Measurements from ENCODE around the gene COX10. TPM values are rescaled to one million over a fixed set of nuclear protein-coding genes. Genes with fewer than 3 reads are reported as not detected.
A peak's percentile ranks its signal among the peaks of the same experiment; 100 is the strongest.
"Not testable (repeated sequence)": the region's sequence is repeated elsewhere in the genome, so short reads cannot be mapped to it uniquely, and the experiment has no call there.

Gene COX10
- total RNA-seq, 1 donor from 2014 or later: 11.8 TPM

- DNase-seq (ENCODE audit: low read depth) (no peak), FAIRE-seq (peak; percentile 13)
- TF ChIP-seq, protein P1, sequence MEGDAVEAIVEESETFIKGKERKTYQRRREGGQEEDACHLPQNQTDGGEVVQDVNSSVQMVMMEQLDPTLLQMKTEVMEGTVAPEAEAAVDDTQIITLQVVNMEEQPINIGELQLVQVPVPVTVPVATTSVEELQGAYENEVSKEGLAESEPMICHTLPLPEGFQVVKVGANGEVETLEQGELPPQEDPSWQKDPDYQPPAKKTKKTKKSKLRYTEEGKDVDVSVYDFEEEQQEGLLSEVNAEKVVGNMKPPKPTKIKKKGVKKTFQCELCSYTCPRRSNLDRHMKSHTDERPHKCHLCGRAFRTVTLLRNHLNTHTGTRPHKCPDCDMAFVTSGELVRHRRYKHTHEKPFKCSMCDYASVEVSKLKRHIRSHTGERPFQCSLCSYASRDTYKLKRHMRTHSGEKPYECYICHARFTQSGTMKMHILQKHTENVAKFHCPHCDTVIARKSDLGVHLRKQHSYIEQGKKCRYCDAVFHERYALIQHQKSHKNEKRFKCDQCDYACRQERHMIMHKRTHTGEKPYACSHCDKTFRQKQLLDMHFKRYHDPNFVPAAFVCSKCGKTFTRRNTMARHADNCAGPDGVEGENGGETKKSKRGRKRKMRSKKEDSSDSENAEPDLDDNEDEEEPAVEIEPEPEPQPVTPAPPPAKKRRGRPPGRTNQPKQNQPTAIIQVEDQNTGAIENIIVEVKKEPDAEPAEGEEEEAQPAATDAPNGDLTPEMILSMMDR (IDR thresholded peaks at IDR 0.05; ENCODE audit: insufficient read depth, low read length, severe bottlenecking): no peak
- no peaks in the 10 kb centered on the region for H3K36me3 ChIP-seq (ENCODE audit: control insufficient read depth, insufficient read depth, low read length)
- H3K27me3 ChIP-seq (ENCODE audit: control insufficient read depth, insufficient read depth, low read length): no peaks in the 10 kb centered on the region
- no peak overlapping the region for H3K4me3 ChIP-seq (ENCODE audit: low read depth, low read length)
Observed at GRCh38 chr17:14222611-14223010, 153.3 kb downstream of the COX10 start.

GRCh38 chr17:14225254-14225980 lies 156.1 kb downstream of the COX10 start:
- Histone ChIP-seq H3K36me3 (ENCODE audit: control insufficient read depth, insufficient read depth, low read length) (no peaks in the 10 kb centered on the region), H3K27me3 (ENCODE audit: control insufficient read depth, insufficient read depth, low read length) (no peaks in the 10 kb centered on the region), H3K4me3 (ENCODE audit: low read depth, low read length) (no peak overlapping the region)
- no peak for FAIRE-seq
- no peak for DNase-seq (ENCODE audit: low read depth)
- TF ChIP-seq, protein P1 (IDR thresholded peaks at IDR 0.05; ENCODE audit: insufficient read depth, low read length, severe bottlenecking): no peak

DNA sequence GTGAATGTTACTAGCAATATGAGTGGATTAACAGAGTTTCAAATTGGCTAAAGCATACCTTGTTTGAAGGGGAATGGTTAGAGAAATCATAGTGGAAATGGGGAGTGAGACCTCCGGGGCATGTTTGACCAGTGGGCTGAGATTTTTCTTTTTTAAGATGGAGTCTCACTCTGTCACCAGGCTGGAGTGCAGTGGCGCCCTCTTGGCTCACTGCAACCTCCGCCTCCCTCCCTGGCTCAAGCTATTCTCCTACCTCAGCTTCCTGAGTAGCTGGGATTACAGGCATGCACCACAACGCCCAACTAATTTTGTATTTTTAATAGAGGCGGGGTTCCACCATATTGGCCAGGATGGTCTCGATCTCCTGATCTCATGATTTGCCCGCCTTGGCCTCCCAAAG lies 157.7 kb downstream of the COX10 start:
- H3K4me3 ChIP-seq (ENCODE audit: low read depth, low read length): no peak overlapping the region
- DNase-seq (ENCODE audit: low read depth) (no peak), FAIRE-seq (no peak)
- no peaks in the 10 kb centered on the region for H3K27me3 ChIP-seq (ENCODE audit: control insufficient read depth, insufficient read depth, low read length)
- H3K36me3 ChIP-seq (ENCODE audit: control insufficient read depth, insufficient read depth, low read length): no peaks in the 10 kb centered on the region
- TF ChIP-seq, protein P1 (IDR thresholded peaks at IDR 0.05; ENCODE audit: insufficient read depth, low read length, severe bottlenecking): no peak

- FAIRE-seq: no peak
- Histone ChIP-seq H3K27me3 (ENCODE audit: control insufficient read depth, insufficient read depth, low read length) (no peaks in the 10 kb centered on the region), H3K4me3 (ENCODE audit: low read depth, low read length) (no peak overlapping the region), H3K36me3 (ENCODE audit: control insufficient read depth, insufficient read depth, low read length) (no peaks in the 10 kb centered on the region)
- TF ChIP-seq, protein P1 (IDR thresholded peaks at IDR 0.05; ENCODE audit: insufficient read depth, low read length, severe bottlenecking): no peak
- DNase-seq (ENCODE audit: low read depth): no peak
Observed at GRCh38 chr17:14228903-14229302, 159.6 kb downstream of the COX10 start.

DNA sequence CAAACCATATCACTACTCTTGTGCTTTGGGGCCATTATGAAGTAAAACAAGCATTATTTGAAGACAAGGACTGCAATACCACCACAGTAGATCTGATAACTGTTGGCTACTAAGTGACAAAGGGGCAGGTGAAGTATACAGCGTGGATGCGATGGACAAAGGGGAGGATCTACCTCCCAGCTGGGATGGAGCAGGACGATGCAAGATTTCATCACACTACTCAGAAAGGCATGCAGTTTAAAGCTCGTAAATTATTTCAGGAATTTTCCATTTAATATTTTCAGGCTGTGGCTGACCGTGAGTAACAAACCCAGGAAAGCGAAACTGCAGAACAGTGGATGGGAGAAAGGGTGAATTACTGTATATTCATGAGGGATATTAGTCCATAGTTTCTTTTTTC lies 161.9 kb downstream of the COX10 start:
- FAIRE-seq: peak; percentile 55
- not testable (repeated sequence) for DNase-seq (ENCODE audit: low read depth); H3K4me3 ChIP-seq (ENCODE audit: low read depth, low read length); H3K36me3 ChIP-seq (ENCODE audit: control insufficient read depth, insufficient read depth, low read length); H3K27me3 ChIP-seq (ENCODE audit: control insufficient read depth, insufficient read depth, low read length)

- FAIRE-seq; DNase-seq (ENCODE audit: low read depth): not testable (repeated sequence)
Observed at GRCh38 chr17:14235047-14235446, 165.7 kb downstream of the COX10 start.

GRCh38 chr17:14236032-14236431 lies 166.7 kb downstream of the COX10 start:
- DNase-seq (ENCODE audit: low read depth); H3K4me3 ChIP-seq (ENCODE audit: low read depth, low read length); FAIRE-seq; H3K27me3 ChIP-seq (ENCODE audit: control insufficient read depth, insufficient read depth, low read length); H3K36me3 ChIP-seq (ENCODE audit: control insufficient read depth, insufficient read depth, low read length): not testable (repeated sequence)

More at GRCh38 chr17:14235047-14235446, 165.7 kb downstream of the COX10 start:
- not testable (repeated sequence) for H3K27me3 ChIP-seq (ENCODE audit: control insufficient read depth, insufficient read depth, low read length); H3K4me3 ChIP-seq (ENCODE audit: low read depth, low read length); H3K36me3 ChIP-seq (ENCODE audit: control insufficient read depth, insufficient read depth, low read length)

GRCh38 chr17:14236762-14237161 lies 167.5 kb downstream of the COX10 start, which contains the start of gene CDRT15:
Gene CDRT15, minus strand, starts transcription at chr17:14236862. Its CDS starts 29 bp downstream, at chr17:14236833.
- FAIRE-seq: peak; percentile 86

DNA sequence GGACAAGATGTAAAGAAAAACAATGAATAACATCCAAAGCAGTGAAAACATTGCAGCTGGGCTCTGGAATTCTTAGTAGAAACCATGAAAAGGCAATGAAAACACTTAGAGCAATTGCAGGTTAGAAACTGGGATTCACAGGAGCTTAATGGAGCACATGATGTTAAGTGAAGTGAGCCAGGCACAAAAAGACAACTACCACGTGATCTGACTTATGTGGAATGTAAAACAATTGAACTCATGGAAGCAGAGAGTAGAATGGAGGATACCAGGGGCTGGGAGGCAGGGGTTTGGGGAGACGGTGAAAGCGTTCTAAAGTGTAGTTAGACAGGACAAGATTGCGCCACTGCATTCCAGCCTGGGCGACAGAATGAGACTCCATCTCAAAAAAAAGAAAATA lies 170.0 kb downstream of the COX10 start:
- H3K36me3 ChIP-seq (ENCODE audit: control insufficient read depth, insufficient read depth, low read length); H3K4me3 ChIP-seq (ENCODE audit: low read depth, low read length); DNase-seq (ENCODE audit: low read depth); FAIRE-seq; H3K27me3 ChIP-seq (ENCODE audit: control insufficient read depth, insufficient read depth, low read length): not testable (repeated sequence)

More at GRCh38 chr17:14236762-14237161, 167.5 kb downstream of the COX10 start, which contains the start of gene CDRT15:
- H3K36me3 ChIP-seq (ENCODE audit: control insufficient read depth, insufficient read depth, low read length); DNase-seq (ENCODE audit: low read depth); H3K4me3 ChIP-seq (ENCODE audit: low read depth, low read length); H3K27me3 ChIP-seq (ENCODE audit: control insufficient read depth, insufficient read depth, low read length): not testable (repeated sequence)

Measured in bronchial epithelial cell (primary cell).